Body of pancreas (tissue), 4 donors: ENCODE measurements around the gene PRCP. TPM values are rescaled to one million over a fixed set of nuclear protein-coding genes. Genes with fewer than 3 reads are reported as not detected.

Experiments
- ATAC-seq: fragments of 150-250 bp; one replicate; pipeline ENCODE4 v1.9.1; 2016
- DNase-seq, 4 donors: peaks; one replicate each; pipeline ENCODE4 v3.0.0-alpha.2; 2019
- H3K27ac ChIP-seq, 4 donors: fragments of 200-600 bp; sonication (generic); 1 replicate in 3 of 4; 2 replicates in 1 of 4; pipeline versions ENCODE4 v1.5.1 to v1.6.1; 2016 to 2019; ENCODE audit warnings: mild to moderate bottlenecking in 1 of 4, mixed read lengths in 1 of 4, moderate library complexity in 1 of 4
- H3K27me3 ChIP-seq, 2 donors: fragments of 200-600 bp; sonication (generic); one replicate each; pipeline ENCODE4 v1.6.0; 2016; ENCODE audit warnings: mild to moderate bottlenecking in 1 of 2
- H3K36me3 ChIP-seq, 2 donors: fragments of 200-600 bp; sonication (generic); replicated peaks in 1 of 2; 2 replicates each; pipeline ENCODE4 v1.5.1; 2016; ENCODE audit warnings: low read depth in 2 of 2; ENCODE audit not compliant: insufficient read depth in 1 of 2
- H3K4me1 ChIP-seq: fragments of 200-600 bp; sonication (generic); one replicate; pipeline ENCODE4 v1.6.0; 2016
- H3K4me3 ChIP-seq, 2 donors: fragments of 200-600 bp; sonication (generic); 1 replicate in 1 of 2; 2 replicates in 1 of 2; pipeline ENCODE4 v1.5.1; 2016 to 2019
- H3K9me3 ChIP-seq, 3 donors: fragments of 200-600 bp; sonication (generic); 1 replicate in 2 of 3; 2 replicates in 1 of 3; pipeline ENCODE4 v1.5.1; 2016
- CTCF ChIP-seq, 7 experiments: fragments of 450-650 bp in 4 of 7; fragments of 200-600 bp in 3 of 7; sonication (generic) in 3 of 7; IDR thresholded peaks; one replicate each; pipeline ENCODE4 v1.5.1; 2016 to 2019; ENCODE audit warnings: antibody characterized with exemption in 7 of 7
- POLR2A ChIP-seq, 3 donors: fragments of 450-650 bp; IDR thresholded peaks; one replicate each; pipeline ENCODE4 v1.6.1; 2016; ENCODE audit warnings: antibody characterized with exemption in 3 of 3, mild to moderate bottlenecking in 2 of 3
- WGBS, 2 donors: methylation state at CpG; one replicate each; pipeline ENCODE4 v1.1.5; 2017; 5-methylcytosine and 5-hydroxymethylcytosine counted together
- intact Hi-C: fragments of 100-400 bp; cut with DNase I; formaldehyde crosslinking; loops from one replicate; pipeline ENCODE4 v1.15.1; 2023
- total RNA-seq, 2 donors: library from RNA; depleted of rRNA; stranded (reverse); fragments of >200 nt; gene quantifications; one replicate each; pipeline ENCODE4 v1.1.0, GENCODE V29; 2016

The PRCP gene
- total RNA-seq, 2 donors from 2014 or later, result 16.8 to 38.9 TPM

- DNase-seq, result no peak
- no peak for ATAC-seq
- Histone ChIP-seq H3K36me3 (no peaks in the 10 kb centered on the region), H3K4me1 (peaks cover 12% of the 10 kb centered on the region), H3K27ac (no peak overlapping the region), H3K27me3 (no peaks in the 10 kb centered on the region), H3K4me3 (no peak overlapping the region), H3K9me3 (no peaks in the 10 kb centered on the region)
- intact Hi-C loops, result no loop called here
- 85 to 86% methylated on average over 6 of the region's 6 CpGs for WGBS, 2 donors
- no peak for TF ChIP-seq POLR2A (IDR thresholded peaks at IDR 0.05)
Measured at GRCh38 chr11:82896183-82896582, 4.0 kb downstream of the PRCP start.

DNA sequence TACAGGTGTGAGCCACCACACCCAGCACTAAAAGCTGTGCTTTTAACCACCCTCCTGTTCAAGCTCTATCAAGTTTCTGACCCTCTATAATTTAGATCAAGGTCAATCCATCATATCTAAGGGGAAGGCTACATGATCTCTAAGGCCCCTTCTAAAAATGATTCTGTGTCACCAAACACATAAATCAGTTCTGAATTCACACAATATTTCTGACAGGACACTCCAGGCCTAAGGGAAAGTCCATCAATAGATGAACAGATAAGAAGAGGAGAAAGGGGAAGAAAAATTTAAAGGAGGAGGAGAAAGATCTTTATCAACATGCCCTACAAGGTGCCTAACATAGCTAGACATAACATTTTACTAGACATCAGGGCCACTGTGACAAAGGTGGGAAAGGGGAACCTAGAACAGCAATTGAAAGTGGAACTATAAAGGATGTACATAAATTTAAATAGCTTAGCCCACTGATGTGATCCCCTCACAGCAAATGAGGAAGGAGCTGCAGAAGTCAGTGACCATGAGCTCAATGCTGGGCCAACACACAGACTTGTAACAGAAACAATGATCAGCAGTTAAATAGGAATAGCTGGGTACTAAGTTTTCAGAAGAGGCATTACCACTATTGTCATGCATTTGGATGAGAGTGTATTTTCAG, 4.7 kb downstream of the PRCP start:
- DNase-seq (peak in 1 of 4 donors; percentile 17), ATAC-seq (no peak)
- Histone ChIP-seq H3K27ac (no peak overlapping the region), H3K27me3 (no peaks in the 10 kb centered on the region), H3K9me3 (no peaks in the 10 kb centered on the region), H3K36me3 (no peaks in the 10 kb centered on the region), H3K4me1 (peaks cover 12% of the 10 kb centered on the region), H3K4me3 (no peak overlapping the region)
- no peak for TF ChIP-seq POLR2A (IDR thresholded peaks at IDR 0.05)
- no peak for TF ChIP-seq CTCF (IDR thresholded peaks at IDR 0.05)
- intact Hi-C loops, result no loop called here

DNA sequence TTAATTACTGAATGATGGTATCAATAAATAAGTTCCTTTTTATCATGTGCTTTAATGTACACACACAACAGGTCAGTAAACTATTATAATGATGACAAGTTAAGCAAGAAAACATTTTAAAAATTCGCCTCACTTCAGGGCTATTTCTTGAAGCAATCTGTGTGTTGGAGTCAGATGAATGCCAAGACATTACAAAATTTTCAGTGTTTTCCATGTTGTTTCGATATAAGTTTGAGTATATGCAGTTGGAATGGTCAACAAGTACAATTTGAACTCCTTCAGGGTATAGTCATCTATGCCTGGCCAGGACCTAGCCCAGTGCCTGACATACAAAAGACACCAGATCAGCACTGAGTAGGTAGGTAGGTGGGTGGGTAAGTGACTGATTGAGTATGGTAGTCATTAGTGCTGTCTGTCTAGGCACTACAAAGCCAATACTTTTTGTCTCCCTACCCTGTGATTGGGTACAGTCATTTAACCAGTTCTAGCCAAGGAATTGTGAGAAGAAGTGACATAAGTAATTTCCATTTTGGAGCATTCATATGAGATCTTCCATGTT, 7.5 kb downstream of the PRCP start:
- Histone ChIP-seq H3K4me3 (no peak overlapping the region), H3K36me3 (no peaks in the 10 kb centered on the region), H3K27ac (no peak overlapping the region), H3K9me3 (no peaks in the 10 kb centered on the region), H3K4me1 (peaks cover 4% of the 10 kb centered on the region), H3K27me3 (no peaks in the 10 kb centered on the region)
- 84 to 99% methylated on average over 2 of the region's 2 CpGs for WGBS, 2 donors
- intact Hi-C loops, result no loop called here
- no peak for DNase-seq
- ATAC-seq, result no peak
- no peak for TF ChIP-seq POLR2A (IDR thresholded peaks at IDR 0.05)
- TF ChIP-seq CTCF (IDR thresholded peaks at IDR 0.05), result no peak

- intact Hi-C loops, result no loop called here
- no peak overlapping the region for H3K4me3 ChIP-seq
- H3K27me3 ChIP-seq, result no peaks in the 10 kb centered on the region
- no peak overlapping the region for H3K27ac ChIP-seq
- DNase-seq, result no peak
- no peaks in the 10 kb centered on the region for H3K9me3 ChIP-seq
- peaks cover 4% of the 10 kb centered on the region for H3K4me1 ChIP-seq
- TF ChIP-seq POLR2A (IDR thresholded peaks at IDR 0.05) (no peak), CTCF (IDR thresholded peaks at IDR 0.05) (no peak)
- ATAC-seq, result no peak
- no peaks in the 10 kb centered on the region for H3K36me3 ChIP-seq
Measured at GRCh38 chr11:82890936-82891335, 9.3 kb downstream of the PRCP start.

DNA sequence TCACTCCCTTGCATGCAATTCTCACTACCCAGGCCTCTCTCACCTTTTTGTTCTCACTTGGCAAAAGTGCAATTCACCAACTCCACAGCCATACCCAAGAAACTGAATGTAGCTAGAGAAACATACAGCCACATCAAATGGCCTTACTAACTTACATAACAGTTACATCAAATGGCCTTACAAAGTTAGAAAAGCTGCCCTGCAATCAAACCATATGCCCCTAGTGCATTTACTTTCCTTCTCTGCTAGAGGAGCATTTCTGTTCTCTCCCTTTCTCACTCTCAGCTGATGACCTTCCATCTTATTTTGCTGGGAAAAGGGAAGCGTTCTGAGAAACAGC, 10.3 kb downstream of the PRCP start:
- DNase-seq (no peak), ATAC-seq (no peak)
- H3K4me3 ChIP-seq, result no peak overlapping the region
- no peaks in the 10 kb centered on the region for H3K36me3 ChIP-seq
- no peak overlapping the region for H3K27ac ChIP-seq
- no peak for TF ChIP-seq POLR2A (IDR thresholded peaks at IDR 0.05)
- no peak for TF ChIP-seq CTCF (IDR thresholded peaks at IDR 0.05)
- WGBS, 2 donors, result 75 to 92% methylated on average over 1 of the region's 1 CpG
- H3K4me1 ChIP-seq, result peaks cover 4% of the 10 kb centered on the region
- intact Hi-C loops, result no loop called here
- no peaks in the 10 kb centered on the region for H3K27me3 ChIP-seq
- no peaks in the 10 kb centered on the region for H3K9me3 ChIP-seq
